GM15510 (cell line): ENCODE data around the gene KCNJ8.

ENCODE experiments used
- POLR2A ChIP-seq: IDR thresholded peaks from 3 replicates; pipeline ENCODE4 v1.6.1; 2011; ENCODE audit warnings: borderline replicate concordance; ENCODE audit not compliant: insufficient read length; ENCODE audit errors: extremely low read depth

The KCNJ8 gene

GRCh38 chr12:21774358-21775132 lies at the start of gene KCNJ8:
TSS of gene KCNJ8 (minus strand) at chr12:21774706. CDS start at chr12:21773616, 1,090 bp downstream.
- TF ChIP-seq POLR2A: no peak

GRCh38 chr12:21823581-21823980 lies 49.1 kb upstream of the KCNJ8 start:
- TF ChIP-seq POLR2A: no peak

GRCh38 chr12:21819678-21820077 lies 45.2 kb upstream of the KCNJ8 start:
- no peak for TF ChIP-seq POLR2A

GRCh38 chr12:21819236-21819635 lies 44.7 kb upstream of the KCNJ8 start:
- no peak for TF ChIP-seq POLR2A

- TF ChIP-seq POLR2A: no peak
Measured at GRCh38 chr12:21818627-21819026, 44.1 kb upstream of the KCNJ8 start.

GRCh38 chr12:21815306-21816062 lies 41.0 kb upstream of the KCNJ8 start:
- no peak for TF ChIP-seq POLR2A

GRCh38 chr12:21814814-21815213 lies 40.3 kb upstream of the KCNJ8 start:
- no peak for TF ChIP-seq POLR2A

- no peak for TF ChIP-seq POLR2A
Measured at GRCh38 chr12:21814327-21814726, 39.8 kb upstream of the KCNJ8 start.

GRCh38 chr12:21813751-21814150 lies 39.2 kb upstream of the KCNJ8 start:
- no peak for TF ChIP-seq POLR2A

GRCh38 chr12:21813125-21813524 lies 38.6 kb upstream of the KCNJ8 start:
- TF ChIP-seq POLR2A: no peak

- no peak for TF ChIP-seq POLR2A
Measured at GRCh38 chr12:21809100-21809499, 34.6 kb upstream of the KCNJ8 start.

GRCh38 chr12:21806255-21806654 lies 31.7 kb upstream of the KCNJ8 start:
- no peak for TF ChIP-seq POLR2A

GRCh38 chr12:21801522-21802288 lies 27.2 kb upstream of the KCNJ8 start:
- TF ChIP-seq POLR2A: no peak

GRCh38 chr12:21800011-21800410 lies 25.5 kb upstream of the KCNJ8 start:
- TF ChIP-seq POLR2A: no peak

GRCh38 chr12:21797539-21797938 lies 23.0 kb upstream of the KCNJ8 start:
- no peak for TF ChIP-seq POLR2A
